ENCODE results near the gene CAMP.
"Not testable (repeated sequence)": the region's sequence is repeated elsewhere in the genome, so short reads cannot be mapped to it uniquely, and the experiment has no call there.

The CAMP gene

GRCh38 chr3:48267782-48268181 is 44.5 kb downstream of the CAMP start:
- no peak for DNase-seq

- peak; percentile 92 for DNase-seq
Measured at GRCh38 chr3:48268381-48268935, 45.2 kb downstream of the CAMP start.

- peak; percentile 80 for DNase-seq
Measured at GRCh38 chr3:48268936-48269561, 45.8 kb downstream of the CAMP start.

GRCh38 chr3:48269592-48269991 is 46.3 kb downstream of the CAMP start:
- no peak for DNase-seq

- no peak for DNase-seq
Measured at GRCh38 chr3:48270306-48270705, 47.0 kb downstream of the CAMP start.

- DNase-seq: not testable (repeated sequence)
Measured at GRCh38 chr3:48271223-48271622, 47.9 kb downstream of the CAMP start.

GRCh38 chr3:48271763-48272498 is 48.6 kb downstream of the CAMP start:
- DNase-seq: no peak

GRCh38 chr3:48273594-48274211 is 50.4 kb downstream of the CAMP start:
- peak; percentile 55 for DNase-seq

- no peak for DNase-seq
Measured at GRCh38 chr3:48274452-48274851, 51.2 kb downstream of the CAMP start.
